GM06990 (cell line): ENCODE measurements around the gene ATP5ME.

Source experiments
- DNase-seq: peaks from one replicate; pipeline ENCODE4 v3.0.0-alpha.2; 2011; ENCODE audit not compliant: insufficient read length; ENCODE audit errors: extremely low read depth
- H3K27me3 ChIP-seq: replicated peaks from 2 replicates; pipeline ENCODE4 v1.6.0; 2011; ENCODE audit warnings: low read length; ENCODE audit not compliant: control insufficient read depth, insufficient read depth
- H3K36me3 ChIP-seq: 2 replicates; pipeline ENCODE4 v1.5.1; 2011; ENCODE audit warnings: low read length; ENCODE audit not compliant: control insufficient read depth, insufficient read depth
- H3K4me3 ChIP-seq: replicated peaks from 2 replicates; pipeline ENCODE4 v1.5.1; 2011; ENCODE audit warnings: low read depth, mild to moderate bottlenecking, control low read depth, low read length
- TF ChIP-seq, protein P1 (sequence below): IDR thresholded peaks from 2 replicates; pipeline ENCODE4 v1.5.1; 2011; ENCODE audit warnings: low read length, control low read depth, mild to moderate bottlenecking, inconsistent platforms; ENCODE audit not compliant: insufficient read depth, poor library complexity, severe bottlenecking

Gene ATP5ME

GRCh38 chr4:664713-665231 lies 9.3 kb downstream of the ATP5ME start:
- TF ChIP-seq, protein P1, sequence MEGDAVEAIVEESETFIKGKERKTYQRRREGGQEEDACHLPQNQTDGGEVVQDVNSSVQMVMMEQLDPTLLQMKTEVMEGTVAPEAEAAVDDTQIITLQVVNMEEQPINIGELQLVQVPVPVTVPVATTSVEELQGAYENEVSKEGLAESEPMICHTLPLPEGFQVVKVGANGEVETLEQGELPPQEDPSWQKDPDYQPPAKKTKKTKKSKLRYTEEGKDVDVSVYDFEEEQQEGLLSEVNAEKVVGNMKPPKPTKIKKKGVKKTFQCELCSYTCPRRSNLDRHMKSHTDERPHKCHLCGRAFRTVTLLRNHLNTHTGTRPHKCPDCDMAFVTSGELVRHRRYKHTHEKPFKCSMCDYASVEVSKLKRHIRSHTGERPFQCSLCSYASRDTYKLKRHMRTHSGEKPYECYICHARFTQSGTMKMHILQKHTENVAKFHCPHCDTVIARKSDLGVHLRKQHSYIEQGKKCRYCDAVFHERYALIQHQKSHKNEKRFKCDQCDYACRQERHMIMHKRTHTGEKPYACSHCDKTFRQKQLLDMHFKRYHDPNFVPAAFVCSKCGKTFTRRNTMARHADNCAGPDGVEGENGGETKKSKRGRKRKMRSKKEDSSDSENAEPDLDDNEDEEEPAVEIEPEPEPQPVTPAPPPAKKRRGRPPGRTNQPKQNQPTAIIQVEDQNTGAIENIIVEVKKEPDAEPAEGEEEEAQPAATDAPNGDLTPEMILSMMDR, result no peak
- H3K36me3 ChIP-seq, result no peaks in the 10 kb centered on the region
- H3K27me3 ChIP-seq, result no peaks in the 10 kb centered on the region
- H3K4me3 ChIP-seq, result no peak overlapping the region
- no peak for DNase-seq

DNA sequence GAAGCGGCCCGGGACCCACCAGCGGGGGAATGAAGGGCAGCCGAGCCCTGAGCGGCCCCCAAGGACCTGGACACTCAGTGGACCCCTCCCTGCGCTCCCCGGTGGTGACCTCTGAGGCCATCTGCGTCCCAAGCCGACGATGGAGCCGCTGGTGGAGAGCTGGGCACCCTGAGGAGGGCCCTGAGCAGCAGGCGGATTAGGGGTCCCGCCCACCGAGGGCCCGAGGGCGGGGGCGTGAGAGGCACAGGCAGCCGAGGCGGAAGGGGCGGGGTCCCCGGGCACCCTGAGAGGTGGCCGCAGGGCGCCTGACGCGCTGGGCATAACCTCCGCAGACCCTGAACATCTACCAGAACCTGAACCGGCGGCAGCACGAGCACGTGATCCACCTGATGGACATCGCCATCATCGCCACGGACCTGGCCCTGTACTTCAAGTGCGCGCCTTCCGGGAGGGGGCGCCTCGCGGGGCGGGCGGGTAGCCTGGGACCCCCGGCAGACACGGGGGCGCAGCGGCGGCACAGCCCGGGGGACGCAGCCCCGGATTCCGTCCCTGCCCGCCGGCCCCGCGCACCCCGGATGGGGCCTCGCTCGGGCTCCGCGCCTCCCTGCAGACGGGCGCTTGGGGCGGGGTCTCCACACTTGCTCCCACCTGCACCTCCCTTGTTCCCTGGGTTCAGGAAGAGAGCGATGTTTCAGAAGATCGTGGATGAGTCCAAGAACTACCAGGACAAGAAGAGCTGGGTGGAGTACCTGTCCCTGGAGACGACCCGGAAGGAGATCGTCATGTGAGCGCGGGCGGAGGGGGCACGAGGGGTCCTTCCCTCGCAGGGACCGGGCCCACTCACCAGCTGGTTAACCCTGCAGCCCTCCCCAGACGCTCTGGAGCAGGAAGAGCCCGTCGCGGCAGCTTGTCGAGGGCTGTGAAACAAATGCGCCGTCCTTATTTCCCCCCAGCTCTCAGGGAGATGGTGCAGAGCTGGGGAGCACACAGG lies 10.3 kb downstream of the ATP5ME start:
- Histone ChIP-seq H3K36me3 (no peaks in the 10 kb centered on the region), H3K27me3 (no peaks in the 10 kb centered on the region), H3K4me3 (peak overlapping the region; percentile 25)
- TF ChIP-seq, protein P1, result no peak
- DNase-seq, result peak; percentile 75

DNA sequence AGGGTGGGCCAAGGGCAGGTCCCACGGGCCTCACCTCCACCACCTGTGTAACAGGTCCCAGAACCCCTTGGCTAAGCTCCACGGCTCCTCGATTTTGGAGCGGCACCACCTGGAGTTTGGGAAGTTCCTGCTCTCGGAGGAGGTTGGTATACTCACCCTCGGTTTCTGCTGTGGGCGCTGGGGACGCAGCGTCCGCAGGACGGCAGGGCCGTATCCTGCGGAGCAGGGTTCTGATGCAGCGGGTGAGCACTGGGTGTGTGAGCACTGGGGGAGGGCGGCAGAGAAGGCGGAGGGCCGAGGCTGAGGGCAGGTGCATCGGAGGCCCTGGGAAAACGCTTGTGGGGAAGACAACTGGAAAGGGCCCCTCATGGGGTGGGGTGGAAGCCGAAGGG lies 11.0 kb downstream of the ATP5ME start:
- DNase-seq, result no peak
- TF ChIP-seq, protein P1, result no peak
- H3K4me3 ChIP-seq, result no peak overlapping the region
- no peaks in the 10 kb centered on the region for H3K27me3 ChIP-seq
- no peaks in the 10 kb centered on the region for H3K36me3 ChIP-seq

- Histone ChIP-seq H3K27me3 (no peaks in the 10 kb centered on the region), H3K36me3 (no peaks in the 10 kb centered on the region), H3K4me3 (no peak overlapping the region)
- TF ChIP-seq, protein P1, result no peak
- no peak for DNase-seq
Measured at GRCh38 chr4:661881-662761, 12.0 kb downstream of the ATP5ME start.

DNA sequence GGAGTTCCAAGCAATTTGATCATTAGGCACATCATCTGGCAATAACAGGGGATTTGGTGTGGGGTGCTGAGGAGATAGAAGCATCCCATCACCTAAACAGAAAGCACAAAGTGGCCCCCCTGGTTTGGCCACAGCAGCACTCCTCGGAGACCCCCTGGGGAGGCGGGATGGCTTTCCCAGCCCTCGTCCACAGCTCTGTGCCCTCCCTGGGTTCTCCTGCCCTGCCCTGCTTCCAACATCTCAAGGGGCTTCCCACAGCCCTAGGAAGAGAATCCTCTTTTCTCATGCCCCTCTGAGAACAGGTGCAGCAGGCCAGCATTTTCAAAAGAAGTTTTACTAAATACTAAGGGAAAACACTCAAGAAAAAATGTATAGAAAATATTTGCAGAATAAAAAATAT lies 12.8 kb downstream of the ATP5ME start:
- Histone ChIP-seq H3K27me3 (no peaks in the 10 kb centered on the region), H3K4me3 (no peak overlapping the region), H3K36me3 (no peaks in the 10 kb centered on the region)
- TF ChIP-seq, protein P1, result no peak
- DNase-seq, result no peak
